ENCODE measurements around the gene PTPRD.

- TF ChIP-seq EZH2 (IDR thresholded peaks at IDR 0.05; ENCODE audit: low read length, missing control alignments) (no peak), CTCF (conservative IDR thresholded peaks at IDR 0.05 in 1 of 2, IDR thresholded peaks at IDR 0.05 in 1 of 2; ENCODE audit: low read depth in 1 of 2, low read length in 2 of 2) (no peak)
Measured at GRCh38 chr9:10079284-10079964, 533.4 kb downstream of the PTPRD start.

All from fibroblast of lung (primary cell).